SK-N-SH (cell line): ENCODE data around the gene SPATS1.

Experiments used
- NFIC ChIP-seq: IDR thresholded peaks from 2 replicates; pipeline ENCODE4 v1.4.0; 2012; ENCODE audit warnings: borderline replicate concordance
- PBX3 ChIP-seq: IDR thresholded peaks from 2 replicates; pipeline ENCODE4; 2012
- REST ChIP-seq: IDR thresholded peaks from 2 replicates; pipeline ENCODE4 v1.6.1; 2012; ENCODE audit warnings: mild to moderate bottlenecking, low read depth, low read length, moderate library complexity

- TF ChIP-seq REST, result no peak
- TF ChIP-seq PBX3, result no peak
- no peak for TF ChIP-seq NFIC
Observed at GRCh38 chr6:44304282-44305199, 37.9 kb upstream of the SPATS1 start.
